GM12878 (cell line): Measurements from ENCODE around the gene SLCO3A1. TPM values are rescaled to one million over a fixed set of nuclear protein-coding genes. Genes with fewer than 3 reads are reported as not detected.

Experiments
- ATAC-seq: fragments of 200-7000 bp; cut with Tn5 transposase; 3 replicates; pipeline ENCODE4 v1.9.1; 2020; ENCODE audit warnings: mild to moderate bottlenecking, moderate library complexity
- BruUV-seq: library from RNA; stranded (reverse); fragments of 400-500 nt; replicated peaks from 2 replicates; lab custom pipeline; 2021; lab: Mats Ljungman, UMichigan
- CTCF ChIA-PET: fragments of 300-600 bp; sonication (Branson Sonifier 250); formaldehyde crosslinking; extraction: SDS; loops from one replicate; lab custom pipeline; 2021; ENCODE audit warnings: inconsistent platforms; lab: Yijun Ruan, JAX
- POLR2A ChIA-PET: fragments of 350-600 bp; formaldehyde crosslinking; extraction: SDS; loops from one replicate; lab custom pipeline; 2021; ENCODE audit warnings: inconsistent platforms; lab: Charles Lee
- RAD21 ChIA-PET: fragments of 300-600 bp; sonication (Branson Sonifier 250); formaldehyde crosslinking; loops from one replicate; lab custom pipeline; 2023; ENCODE audit warnings: antibody characterized with exemption; ENCODE audit not compliant: unreplicated experiment; lab: Charles Lee
- SMC1A ChIA-PET: fragments of 300-600 bp; sonication (Branson Sonifier 250); formaldehyde crosslinking; loops from one replicate; lab custom pipeline; 2023; ENCODE audit not compliant: unreplicated experiment, uncharacterized antibody; lab: Charles Lee
- DNase-seq: peaks from one replicate; pipeline ENCODE4 v3.0.0-alpha.2; 2011; ENCODE audit warnings: low read depth, low spot score
- FAIRE-seq: peaks from 3 replicates; lab custom pipeline; 2011; peaks lifted over from hg19 to GRCh38; lab: Jason Lieb, UNC
- H2AFZ ChIP-seq: 2 replicates; pipeline ENCODE4 v1.6.0; 2011; ENCODE audit warnings: low read depth, low read length, control low read depth; ENCODE audit not compliant: control insufficient read depth
- H3K27ac ChIP-seq: 2 replicates; pipeline ENCODE4 v1.5.1; 2011; ENCODE audit warnings: control low read depth; ENCODE audit not compliant: control insufficient read depth, insufficient read depth
- H3K27me3 ChIP-seq, 2 experiments: replicated peaks in 1 of 2; 2 replicates each; pipeline versions ENCODE4 v1.6.0 to v1.6.1; 2011; ENCODE audit warnings: low read length in 1 of 2; ENCODE audit not compliant: control insufficient read depth in 2 of 2, insufficient read depth in 2 of 2
- H3K36me3 ChIP-seq, 2 experiments: 2 replicates each; pipeline ENCODE4 v1.5.1; 2011; ENCODE audit warnings: low read length in 1 of 2; ENCODE audit not compliant: control insufficient read depth in 2 of 2, insufficient read depth in 2 of 2
- H3K4me1 ChIP-seq: 2 replicates; pipeline ENCODE4 v1.6.1; 2011; ENCODE audit warnings: mild to moderate bottlenecking, low read length, moderate library complexity, mixed read lengths; ENCODE audit not compliant: control insufficient read depth, insufficient read depth
- H3K4me2 ChIP-seq: 2 replicates; pipeline ENCODE4 v1.6.0; 2011; ENCODE audit warnings: control low read depth; ENCODE audit not compliant: control insufficient read depth, insufficient read depth
- H3K4me3 ChIP-seq: fragments of 200-600 bp; sonication (generic); 2 replicates; pipeline ENCODE4 v1.5.1; 2016
- H3K79me2 ChIP-seq: 2 replicates; pipeline ENCODE4 v1.6.0; 2011; ENCODE audit warnings: low read length; ENCODE audit not compliant: control insufficient read depth, insufficient read depth
- H3K9ac ChIP-seq: 2 replicates; pipeline ENCODE4 v1.8.0; 2011; ENCODE audit warnings: low read length, control low read depth, mixed read lengths; ENCODE audit not compliant: control insufficient read depth, insufficient read depth
- H3K9me3 ChIP-seq: replicated peaks from 3 replicates; pipeline ENCODE4 v1.5.1; 2011; ENCODE audit warnings: mild to moderate bottlenecking, low read length; ENCODE audit not compliant: control insufficient read depth, insufficient read depth
- H4K20me1 ChIP-seq: 2 replicates; pipeline ENCODE4 v1.6.0; 2011; ENCODE audit not compliant: control insufficient read depth, insufficient read depth
- ATF3 ChIP-seq: IDR thresholded peaks from 2 replicates; pipeline ENCODE4 v1.6.1; 2011; ENCODE audit warnings: low read depth, mild to moderate bottlenecking, low read length, moderate library complexity, borderline replicate concordance; ENCODE audit errors: extremely low read depth
- ATF7 ChIP-seq: fragments of 450-650 bp; IDR thresholded peaks from 2 replicates; pipeline ENCODE4 v1.6.1; 2016; ENCODE audit warnings: low read depth, mild to moderate bottlenecking
- BACH1 ChIP-seq: fragments of 450-650 bp; IDR thresholded peaks from 2 replicates; pipeline ENCODE4 v1.6.1; 2017; ENCODE audit warnings: mild to moderate bottlenecking, borderline replicate concordance
- HDAC2 ChIP-seq: fragments of 200-600 bp; sonication (generic); IDR thresholded peaks from 2 replicates; pipeline ENCODE4 v1.6.1; 2017
- IKZF2 ChIP-seq, 2 experiments: fragments of 450-650 bp; IDR thresholded peaks; 2 replicates each; pipeline ENCODE4 v1.6.1; 2017; ENCODE audit warnings: mild to moderate bottlenecking in 2 of 2, moderate library complexity in 2 of 2
- PBX3 ChIP-seq: IDR thresholded peaks from 2 replicates; pipeline ENCODE4 v1.6.1; 2011; ENCODE audit warnings: mild to moderate bottlenecking, low read depth, low read length, moderate library complexity; ENCODE audit not compliant: insufficient replicate concordance
- RFX5 ChIP-seq: IDR thresholded peaks from 2 replicates; pipeline ENCODE4 v1.6.1; 2011; ENCODE audit warnings: low read depth, low read length, improper control_type of control experiment
- SIX5 ChIP-seq: IDR thresholded peaks from 2 replicates; pipeline ENCODE4 v1.6.1; 2011; ENCODE audit warnings: mild to moderate bottlenecking, low read depth, low read length, moderate library complexity; ENCODE audit not compliant: severe bottlenecking
- SRF ChIP-seq, 2 experiments: IDR thresholded peaks; 2 replicates each; pipeline ENCODE4 v1.6.1; 2011; ENCODE audit warnings: low read depth in 2 of 2, low read length in 2 of 2, mild to moderate bottlenecking in 1 of 2, moderate library complexity in 1 of 2
- USF2 ChIP-seq: IDR thresholded peaks from 2 replicates; pipeline ENCODE4 v1.6.1; 2011; ENCODE audit warnings: low read depth, low read length, improper control_type of control experiment, borderline replicate concordance
- ZBED1 ChIP-seq: IDR thresholded peaks from 2 replicates; pipeline ENCODE4 v1.6.1; 2016; ENCODE audit warnings: borderline replicate concordance
- ZNF622 ChIP-seq: fragments of 450-650 bp; IDR thresholded peaks from 2 replicates; pipeline ENCODE4 v1.6.1; 2017; ENCODE audit warnings: mild to moderate bottlenecking, inconsistent platforms
- WGBS: methylation state at CpG from one replicate; pipeline ENCODE4 v1.1.6; 2016; ENCODE audit warnings: low lambda C conversion rate; ENCODE audit not compliant: insufficient replicate concordance, insufficient coverage; ENCODE audit errors: missing lambda C conversion rate; 5-methylcytosine and 5-hydroxymethylcytosine counted together
- in situ Hi-C: fragments of 300-500 bp; cut with MboI; formaldehyde crosslinking; loops from 9 replicates; pipeline ENCODE4 v1.14.3; 2018; ENCODE audit warnings: mixed read lengths
- intact Hi-C: fragments of 100-400 bp; cut with micrococcal nuclease; formaldehyde crosslinking; loops from one replicate; pipeline ENCODE4 v1.14.2; 2022; ENCODE audit not compliant: unreplicated experiment
- polyA plus RNA-seq, 11 experiments: library from polyadenylated mRNA; depleted of rRNA in 4 of 11; unstranded in 6 of 11; stranded (reverse) in 5 of 11; fragments of >200 nt; fragmentation: Nextera tagmentation in 4 of 11; fragmentation: Illumina TruSeq in 1 of 11; extraction: Ambion mirVana in 4 of 11; extraction: Trizol in 1 of 11; gene quantifications; 1 replicate in 1 of 11; 2 replicates in 10 of 11; pipeline versions ENCODE4 v1.2.1 to v1.2.3, GENCODE V29; 2011 to 2016; ENCODE audit warnings: inconsistent platforms in 2 of 11, missing spikeins in 2 of 11, low read depth in 1 of 11
- total RNA-seq, 4 experiments: library from RNA; depleted of rRNA in 3 of 4; stranded (reverse); fragments of >200 nt in 3 of 4; fragmentation: Illumina TruSeq in 1 of 4; extraction: Trizol in 1 of 4; gene quantifications; 2 replicates each; pipeline versions ENCODE4 v1.2.1 to v1.2.3, GENCODE V29; 2013 to 2021
- TF ChIP-seq, protein P1 (sequence below): fragments of 150-350 bp; IDR thresholded peaks from 2 replicates; pipeline ENCODE4 v1.6.1; 2016; ENCODE audit warnings: low read depth, low read length

SLCO3A1 gene
- total and polyA plus RNA-seq, 10 of the 15 experiments (the other 5 are each of a cell fraction or from before 2014, with no cell fraction given): 0.05 to 5.9 (median 0.31) TPM

- Histone ChIP-seq H3K79me2 (no peaks in the 10 kb centered on the region), H2AFZ (no peak overlapping the region), H3K4me2 (no peak overlapping the region), H3K4me1 (no peaks in the 10 kb centered on the region), H4K20me1 (no peaks in the 10 kb centered on the region), H3K4me3 (no peak overlapping the region), H3K9ac (no peak overlapping the region), H3K36me3 (no peaks in the 10 kb centered on the region; a peak in 1 of 4 replicates), H3K9me3 (no peaks in the 10 kb centered on the region), H3K27me3 (no peaks in the 10 kb centered on the region), H3K27ac (no peak overlapping the region)
- SMC1A ChIA-PET: no interaction called here
- RAD21 ChIA-PET: no interaction called here
- BruUV-seq: no TSS peak
- POLR2A ChIA-PET: no interaction called here
- in situ Hi-C loops: no loop called here
- no peak for DNase-seq
- intact Hi-C loops: no loop called here
- no peak for FAIRE-seq
- no peak for ATAC-seq
- CTCF ChIA-PET: no interaction called here
- 51% methylated on average over 9 of the region's 9 CpGs for WGBS
- no peak for TF ChIP-seq SRF (IDR thresholded peaks at IDR 0.05; ENCODE audit: low read depth in 2 of 2, low read length in 2 of 2)
- TF ChIP-seq ATF3: no peak
- TF ChIP-seq ATF7: no peak
- TF ChIP-seq, protein P1, sequence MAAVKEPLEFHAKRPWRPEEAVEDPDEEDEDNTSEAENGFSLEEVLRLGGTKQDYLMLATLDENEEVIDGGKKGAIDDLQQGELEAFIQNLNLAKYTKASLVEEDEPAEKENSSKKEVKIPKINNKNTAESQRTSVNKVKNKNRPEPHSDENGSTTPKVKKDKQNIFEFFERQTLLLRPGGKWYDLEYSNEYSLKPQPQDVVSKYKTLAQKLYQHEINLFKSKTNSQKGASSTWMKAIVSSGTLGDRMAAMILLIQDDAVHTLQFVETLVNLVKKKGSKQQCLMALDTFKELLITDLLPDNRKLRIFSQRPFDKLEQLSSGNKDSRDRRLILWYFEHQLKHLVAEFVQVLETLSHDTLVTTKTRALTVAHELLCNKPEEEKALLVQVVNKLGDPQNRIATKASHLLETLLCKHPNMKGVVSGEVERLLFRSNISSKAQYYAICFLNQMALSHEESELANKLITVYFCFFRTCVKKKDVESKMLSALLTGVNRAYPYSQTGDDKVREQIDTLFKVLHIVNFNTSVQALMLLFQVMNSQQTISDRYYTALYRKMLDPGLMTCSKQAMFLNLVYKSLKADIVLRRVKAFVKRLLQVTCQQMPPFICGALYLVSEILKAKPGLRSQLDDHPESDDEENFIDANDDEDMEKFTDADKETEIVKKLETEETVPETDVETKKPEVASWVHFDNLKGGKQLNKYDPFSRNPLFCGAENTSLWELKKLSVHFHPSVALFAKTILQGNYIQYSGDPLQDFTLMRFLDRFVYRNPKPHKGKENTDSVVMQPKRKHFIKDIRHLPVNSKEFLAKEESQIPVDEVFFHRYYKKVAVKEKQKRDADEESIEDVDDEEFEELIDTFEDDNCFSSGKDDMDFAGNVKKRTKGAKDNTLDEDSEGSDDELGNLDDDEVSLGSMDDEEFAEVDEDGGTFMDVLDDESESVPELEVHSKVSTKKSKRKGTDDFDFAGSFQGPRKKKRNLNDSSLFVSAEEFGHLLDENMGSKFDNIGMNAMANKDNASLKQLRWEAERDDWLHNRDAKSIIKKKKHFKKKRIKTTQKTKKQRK: no peak
- TF ChIP-seq HDAC2: no peak
- no peak for TF ChIP-seq USF2
- no peak for TF ChIP-seq ZBED1
- no peak for TF ChIP-seq RFX5
- no peak for TF ChIP-seq PBX3
- no peak for TF ChIP-seq ZNF622
- TF ChIP-seq BACH1: no peak
- no peak for TF ChIP-seq IKZF2 (IDR thresholded peaks at IDR 0.05)
- no peak for TF ChIP-seq SIX5
Measured at GRCh38 chr15:91973481-91973880, 120.0 kb downstream of the SLCO3A1 start.
